Chondrocyte (in vitro differentiated cells): ENCODE results near the gene FANCM. TPM values are rescaled to one million over a fixed set of nuclear protein-coding genes. Genes with fewer than 3 reads are reported as not detected.
A peak's percentile ranks its signal among the peaks of the same experiment; 100 is the strongest.

Experiments
- DNase-seq: peaks from one replicate; pipeline ENCODE4 v3.0.0; 2021; ENCODE audit warnings: mixed read lengths, low spot score
- H3K27ac Mint-ChIP-seq: one replicate; pipeline ENCODE4 v1.8.0; 2021; ENCODE audit warnings: mild to moderate bottlenecking, moderate library complexity, mixed read lengths; ENCODE audit not compliant: unreplicated experiment
- H3K27me3 Mint-ChIP-seq: 2 replicates; pipeline ENCODE4 v1.8.0; 2021; ENCODE audit warnings: low read depth, mixed read lengths
- H3K36me3 Mint-ChIP-seq: 2 replicates; pipeline ENCODE4 v1.8.0; 2021; ENCODE audit warnings: low read depth, mixed read lengths
- H3K4me1 Mint-ChIP-seq: 2 replicates; pipeline ENCODE4 v1.8.0; 2021; ENCODE audit warnings: low read depth, mild to moderate bottlenecking, mixed read lengths
- H3K4me3 Mint-ChIP-seq: one replicate; pipeline ENCODE4 v1.8.0; 2021; ENCODE audit warnings: mild to moderate bottlenecking, moderate library complexity, mixed read lengths; ENCODE audit not compliant: unreplicated experiment
- H3K9me3 Mint-ChIP-seq: 2 replicates; pipeline ENCODE4 v1.8.0; 2021; ENCODE audit warnings: low read depth, mixed read lengths
- long read RNA-seq: library from polyadenylated mRNA; stranded (forward); transcript quantifications from one replicate; pipeline ENCODE4 v2.0.0, GENCODE V29; 2021
- total RNA-seq: library from RNA; stranded (reverse); gene quantifications from 3 replicates; pipeline ENCODE4 v1.2.1, GENCODE V29; 2021
- TF ChIP-seq, protein P1 (sequence below): fragments of 200-600 bp; sonication (generic); IDR thresholded peaks from 2 replicates; pipeline ENCODE4 v1.5.0; 2021; ENCODE audit warnings: antibody characterized with exemption, mild to moderate bottlenecking, moderate library complexity

The FANCM gene
- 3.2 to 5.8 TPM (median 4.0 TPM) in 3 replicates for total RNA-seq
- long read RNA-seq, full-length matches to known transcripts = 1 of 1 reads
- long read RNA-seq, partial matches to known transcripts = 0 of 1 reads
- long read RNA-seq, other reads (novel, unspliced or antisense) = 0 of 1 reads

DNA sequence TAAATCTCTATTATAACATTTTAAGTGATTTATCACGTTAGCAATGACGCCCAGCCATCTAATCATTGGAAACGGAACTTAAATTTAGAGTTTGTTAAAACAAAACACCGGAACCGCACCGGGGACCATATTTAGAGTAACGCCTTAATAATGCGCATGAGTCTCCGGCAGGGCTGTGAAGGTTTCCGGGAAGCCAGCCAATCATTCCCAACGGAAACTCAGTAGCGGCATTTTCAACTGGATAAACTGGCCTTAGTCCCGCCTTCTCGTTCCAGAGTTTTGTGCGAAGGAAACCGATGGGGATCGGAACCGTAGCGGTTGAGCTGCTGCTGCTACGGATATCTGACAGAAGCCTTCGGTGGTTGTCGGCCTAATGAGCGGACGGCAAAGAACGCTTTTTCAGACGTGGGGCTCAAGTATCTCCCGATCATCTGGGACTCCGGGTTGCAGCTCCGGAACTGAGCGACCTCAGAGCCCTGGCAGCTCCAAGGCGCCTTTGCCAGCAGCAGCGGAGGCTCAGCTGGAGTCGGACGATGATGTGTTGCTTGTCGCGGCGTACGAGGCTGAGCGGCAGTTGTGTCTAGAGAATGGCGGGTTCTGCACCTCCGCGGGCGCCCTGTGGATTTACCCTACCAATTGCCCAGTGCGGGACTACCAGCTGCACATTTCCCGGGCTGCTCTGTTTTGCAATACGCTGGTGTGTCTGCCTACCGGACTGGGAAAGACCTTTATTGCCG, at the start of gene FANCM:
Gene FANCM (plus strand): TSS at position 272 of the 737 bp plus-strand sequence. CDS start 102 bp downstream, at position 374.
- DNase-seq = no peak
- no peaks in the 10 kb centered on the region for H3K27me3 Mint-ChIP-seq
- H3K9me3 Mint-ChIP-seq = no peaks in the 10 kb centered on the region
- peaks cover 1% of the 10 kb centered on the region for H3K36me3 Mint-ChIP-seq
- TF ChIP-seq, protein P1, sequence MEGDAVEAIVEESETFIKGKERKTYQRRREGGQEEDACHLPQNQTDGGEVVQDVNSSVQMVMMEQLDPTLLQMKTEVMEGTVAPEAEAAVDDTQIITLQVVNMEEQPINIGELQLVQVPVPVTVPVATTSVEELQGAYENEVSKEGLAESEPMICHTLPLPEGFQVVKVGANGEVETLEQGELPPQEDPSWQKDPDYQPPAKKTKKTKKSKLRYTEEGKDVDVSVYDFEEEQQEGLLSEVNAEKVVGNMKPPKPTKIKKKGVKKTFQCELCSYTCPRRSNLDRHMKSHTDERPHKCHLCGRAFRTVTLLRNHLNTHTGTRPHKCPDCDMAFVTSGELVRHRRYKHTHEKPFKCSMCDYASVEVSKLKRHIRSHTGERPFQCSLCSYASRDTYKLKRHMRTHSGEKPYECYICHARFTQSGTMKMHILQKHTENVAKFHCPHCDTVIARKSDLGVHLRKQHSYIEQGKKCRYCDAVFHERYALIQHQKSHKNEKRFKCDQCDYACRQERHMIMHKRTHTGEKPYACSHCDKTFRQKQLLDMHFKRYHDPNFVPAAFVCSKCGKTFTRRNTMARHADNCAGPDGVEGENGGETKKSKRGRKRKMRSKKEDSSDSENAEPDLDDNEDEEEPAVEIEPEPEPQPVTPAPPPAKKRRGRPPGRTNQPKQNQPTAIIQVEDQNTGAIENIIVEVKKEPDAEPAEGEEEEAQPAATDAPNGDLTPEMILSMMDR = peak; percentile 15
- peak within 1 kb of the TSS; percentile 99 for H3K27ac Mint-ChIP-seq
- H3K4me1 Mint-ChIP-seq = peaks cover 49% of the 10 kb centered on the region
- peak within 1 kb of the TSS; percentile 100 for H3K4me3 Mint-ChIP-seq

- H3K27me3 Mint-ChIP-seq = no peaks in the 10 kb centered on the region
- H3K9me3 Mint-ChIP-seq = no peaks in the 10 kb centered on the region
- H3K4me1 Mint-ChIP-seq = peaks cover 63% of the 10 kb centered on the region
- TF ChIP-seq, protein P1 = no peak
- H3K4me3 Mint-ChIP-seq = no peak overlapping the region
- H3K27ac Mint-ChIP-seq = peak overlapping the region; percentile 25
- H3K36me3 Mint-ChIP-seq = no peaks in the 10 kb centered on the region
- no peak for DNase-seq
Observed at GRCh38 chr14:45089813-45090212, 45.9 kb upstream of the FANCM start.

GRCh38 chr14:45091710-45092109, 44.0 kb upstream of the FANCM start:
- TF ChIP-seq, protein P1 = no peak
- peaks cover 11% of the 10 kb centered on the region for H3K36me3 Mint-ChIP-seq
- H3K27ac Mint-ChIP-seq = no peak overlapping the region
- H3K9me3 Mint-ChIP-seq = no peaks in the 10 kb centered on the region
- no peak overlapping the region for H3K4me3 Mint-ChIP-seq
- DNase-seq = no peak
- H3K27me3 Mint-ChIP-seq = no peaks in the 10 kb centered on the region
- peaks cover 44% of the 10 kb centered on the region for H3K4me1 Mint-ChIP-seq

DNA sequence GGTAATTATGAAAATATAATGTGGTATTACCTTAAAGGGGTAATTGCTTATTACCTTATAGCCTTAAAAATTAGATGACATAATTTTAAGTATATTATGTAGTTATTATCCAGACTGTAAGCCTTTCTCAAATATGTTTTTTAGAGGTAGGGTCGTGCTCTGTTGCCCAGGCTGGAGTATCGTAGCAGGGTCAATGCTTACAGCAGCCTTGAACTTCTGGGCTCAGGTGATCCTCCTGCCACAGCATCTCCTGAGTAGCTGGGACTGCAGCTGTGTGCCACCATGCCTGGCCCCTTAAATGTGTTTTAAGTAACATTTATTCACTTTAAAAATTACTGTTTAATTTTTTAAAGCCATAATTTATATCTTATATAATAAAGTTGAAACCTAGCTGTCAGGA, 41.5 kb upstream of the FANCM start:
- Mint-ChIP-seq H3K4me1 (peaks cover 28% of the 10 kb centered on the region), H3K9me3 (no peaks in the 10 kb centered on the region), H3K27ac (no peak overlapping the region), H3K36me3 (peaks cover 20% of the 10 kb centered on the region), H3K4me3 (no peak overlapping the region), H3K27me3 (no peaks in the 10 kb centered on the region)
- TF ChIP-seq, protein P1 = no peak
- no peak for DNase-seq

- Mint-ChIP-seq H3K27me3 (no peaks in the 10 kb centered on the region), H3K36me3 (peaks cover 24% of the 10 kb centered on the region), H3K9me3 (no peaks in the 10 kb centered on the region), H3K4me1 (peaks cover 21% of the 10 kb centered on the region), H3K27ac (no peak overlapping the region), H3K4me3 (no peak overlapping the region)
- DNase-seq = no peak
- TF ChIP-seq, protein P1 = no peak
Observed at GRCh38 chr14:45095143-45095542, 40.6 kb upstream of the FANCM start.
